A673 (cell line): Measurements from ENCODE around the gene ZNF534.
"Not testable (repeated sequence)": the region's sequence is repeated elsewhere in the genome, so short reads cannot be mapped to it uniquely, and the experiment has no call there.

Experiments used
- CTCF ChIP-seq: fragments of 300-800, 200-600 bp; sonication (generic); conservative IDR thresholded peaks from 2 replicates; pipeline ENCODE4 v1.5.1; 2017; ENCODE audit warnings: low read depth, mild to moderate bottlenecking, antibody characterized with exemption, low read length, moderate library complexity, mixed read lengths
- EZH2 ChIP-seq: fragments of 200-600 bp; sonication (generic); IDR thresholded peaks from 2 replicates; pipeline ENCODE4 v1.6.1; 2017; ENCODE audit warnings: borderline replicate concordance, low read depth, mild to moderate bottlenecking, mixed read lengths, antibody characterized with exemption, low read length; ENCODE audit not compliant: poor library complexity, severe bottlenecking

- not testable (repeated sequence) for TF ChIP-seq CTCF, EZH2
Observed at GRCh38 chr19:52485064-52485463, 56.1 kb downstream of the ZNF534 start.
